Measurements from ENCODE around the gene SLC13A3.

DNA sequence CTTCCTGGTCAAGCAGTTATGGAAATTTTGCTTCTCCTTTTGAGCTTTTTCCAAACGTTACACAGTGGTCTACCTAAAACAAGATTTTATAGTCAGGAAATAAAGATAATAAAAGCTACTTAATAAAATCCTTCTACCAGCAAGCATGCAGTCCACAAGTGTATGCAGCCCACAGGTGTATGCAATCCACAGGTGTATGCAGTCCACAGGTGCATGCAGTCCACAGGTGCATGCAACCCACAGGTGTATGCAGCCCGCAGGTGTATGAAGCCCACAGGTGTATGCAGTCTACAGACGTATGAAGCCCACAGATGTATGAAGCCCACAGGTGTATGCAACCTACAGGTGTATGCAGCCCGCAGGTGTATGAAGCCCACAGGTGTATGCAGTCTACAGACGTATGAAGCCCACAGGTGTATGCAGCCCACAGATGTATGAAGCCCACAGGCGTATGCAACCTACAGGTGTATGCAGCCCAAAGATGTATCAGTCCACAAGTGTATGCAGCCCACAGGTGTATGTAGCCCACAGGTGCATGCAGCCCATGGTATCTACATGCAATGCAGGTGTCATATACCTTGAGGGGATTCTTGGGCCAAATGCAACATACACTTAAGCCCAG is 74.4 kb downstream of the SLC13A3 start:
- TF ChIP-seq, protein P1, sequence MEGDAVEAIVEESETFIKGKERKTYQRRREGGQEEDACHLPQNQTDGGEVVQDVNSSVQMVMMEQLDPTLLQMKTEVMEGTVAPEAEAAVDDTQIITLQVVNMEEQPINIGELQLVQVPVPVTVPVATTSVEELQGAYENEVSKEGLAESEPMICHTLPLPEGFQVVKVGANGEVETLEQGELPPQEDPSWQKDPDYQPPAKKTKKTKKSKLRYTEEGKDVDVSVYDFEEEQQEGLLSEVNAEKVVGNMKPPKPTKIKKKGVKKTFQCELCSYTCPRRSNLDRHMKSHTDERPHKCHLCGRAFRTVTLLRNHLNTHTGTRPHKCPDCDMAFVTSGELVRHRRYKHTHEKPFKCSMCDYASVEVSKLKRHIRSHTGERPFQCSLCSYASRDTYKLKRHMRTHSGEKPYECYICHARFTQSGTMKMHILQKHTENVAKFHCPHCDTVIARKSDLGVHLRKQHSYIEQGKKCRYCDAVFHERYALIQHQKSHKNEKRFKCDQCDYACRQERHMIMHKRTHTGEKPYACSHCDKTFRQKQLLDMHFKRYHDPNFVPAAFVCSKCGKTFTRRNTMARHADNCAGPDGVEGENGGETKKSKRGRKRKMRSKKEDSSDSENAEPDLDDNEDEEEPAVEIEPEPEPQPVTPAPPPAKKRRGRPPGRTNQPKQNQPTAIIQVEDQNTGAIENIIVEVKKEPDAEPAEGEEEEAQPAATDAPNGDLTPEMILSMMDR (IDR thresholded peaks at IDR 0.05; ENCODE audit: low read length) = no peak
- TF ChIP-seq EZH2 (IDR thresholded peaks at IDR 0.05; ENCODE audit: borderline replicate concordance, low read length) = no peak

Measured in OCI-LY1 (cell line).